Measurements from ENCODE around the gene POLR2E.

POLR2E gene

GRCh38 chr19:1070931-1071791 lies 24.0 kb downstream of the POLR2E start:
- no peak for TF ChIP-seq FOXP2 (optimal IDR thresholded peaks at IDR 0.05; ENCODE audit: control extremely low read depth, extremely low read length, insufficient read depth)
- no peak for TF ChIP-seq EZH2 (IDR thresholded peaks at IDR 0.05)
- TF ChIP-seq POLR2AphosphoS5 (IDR thresholded peaks at IDR 0.05; ENCODE audit: borderline replicate concordance, low read depth, low read length) = no peak
- DNase-seq (ENCODE audit: low read depth, low spot score) = no peak

GRCh38 chr19:1070576-1070930 lies 24.6 kb downstream of the POLR2E start:
- TF ChIP-seq EZH2 (IDR thresholded peaks at IDR 0.05) = no peak
- TF ChIP-seq POLR2AphosphoS5 (IDR thresholded peaks at IDR 0.05; ENCODE audit: borderline replicate concordance, low read depth, low read length) = no peak
- no peak for TF ChIP-seq FOXP2 (optimal IDR thresholded peaks at IDR 0.05; ENCODE audit: control extremely low read depth, extremely low read length, insufficient read depth)
- Histone ChIP-seq H3K9me3 (ENCODE audit: low read depth, low read length) (no peaks in the 10 kb centered on the region), H3K36me3 (ENCODE audit: insufficient read depth, low read length) (no peaks in the 10 kb centered on the region), H3K9ac (ENCODE audit: insufficient read length) (no peak overlapping the region), H3K27ac (no peak overlapping the region), H3K4me3 (peak overlapping the region; percentile 49)
- DNase-seq (ENCODE audit: low read depth, low spot score) = no peak

More at GRCh38 chr19:1070931-1071791, 24.0 kb downstream of the POLR2E start:
- Histone ChIP-seq H3K9me3 (ENCODE audit: low read depth, low read length) (no peaks in the 10 kb centered on the region), H3K36me3 (ENCODE audit: insufficient read depth, low read length) (no peaks in the 10 kb centered on the region), H3K9ac (ENCODE audit: insufficient read length) (no peak overlapping the region), H3K4me3 (peak overlapping the region; percentile 49), H3K27ac (no peak overlapping the region)

GRCh38 chr19:1069009-1069779 lies 26.0 kb downstream of the POLR2E start:
- Histone ChIP-seq H3K9ac (ENCODE audit: insufficient read length) (no peak overlapping the region), H3K36me3 (ENCODE audit: insufficient read depth, low read length) (no peaks in the 10 kb centered on the region), H3K4me3 (no peak overlapping the region), H3K27ac (no peak overlapping the region), H3K9me3 (ENCODE audit: low read depth, low read length) (no peaks in the 10 kb centered on the region)
- no peak for DNase-seq (ENCODE audit: low read depth, low spot score)
- TF ChIP-seq POLR2AphosphoS5 (IDR thresholded peaks at IDR 0.05; ENCODE audit: borderline replicate concordance, low read depth, low read length) (no peak), EZH2 (IDR thresholded peaks at IDR 0.05) (no peak), FOXP2 (optimal IDR thresholded peaks at IDR 0.05; ENCODE audit: control extremely low read depth, extremely low read length, insufficient read depth) (no peak)

GRCh38 chr19:1068009-1069001 lies 26.9 kb downstream of the POLR2E start:
- H3K9ac ChIP-seq (ENCODE audit: insufficient read length) = no peak overlapping the region
- no peak for DNase-seq (ENCODE audit: low read depth, low spot score)
- H3K9me3 ChIP-seq (ENCODE audit: low read depth, low read length) = no peaks in the 10 kb centered on the region
- peak overlapping the region; percentile 85 for H3K4me3 ChIP-seq
- H3K36me3 ChIP-seq (ENCODE audit: insufficient read depth, low read length) = no peaks in the 10 kb centered on the region
- H3K27ac ChIP-seq = no peak overlapping the region
- TF ChIP-seq EZH2 (IDR thresholded peaks at IDR 0.05) (no peak), POLR2AphosphoS5 (IDR thresholded peaks at IDR 0.05; ENCODE audit: borderline replicate concordance, low read depth, low read length) (no peak), FOXP2 (optimal IDR thresholded peaks at IDR 0.05; ENCODE audit: control extremely low read depth, extremely low read length, insufficient read depth) (no peak)

GRCh38 chr19:1067341-1067957 lies 27.7 kb downstream of the POLR2E start:
- no peak for TF ChIP-seq POLR2AphosphoS5 (IDR thresholded peaks at IDR 0.05; ENCODE audit: borderline replicate concordance, low read depth, low read length)
- no peak for TF ChIP-seq EZH2 (IDR thresholded peaks at IDR 0.05)
- no peak for TF ChIP-seq FOXP2 (optimal IDR thresholded peaks at IDR 0.05; ENCODE audit: control extremely low read depth, extremely low read length, insufficient read depth)
- DNase-seq (ENCODE audit: low read depth, low spot score) = no peak
- no peak overlapping the region for H3K27ac ChIP-seq
- H3K9ac ChIP-seq (ENCODE audit: insufficient read length) = peak overlapping the region; percentile 37
- H3K4me3 ChIP-seq = peak overlapping the region; percentile 85
- H3K36me3 ChIP-seq (ENCODE audit: insufficient read depth, low read length) = no peaks in the 10 kb centered on the region
- H3K9me3 ChIP-seq (ENCODE audit: low read depth, low read length) = no peaks in the 10 kb centered on the region

- H3K9ac ChIP-seq (ENCODE audit: insufficient read length) = peak within 1 kb of the TSS; percentile 37
- H3K27ac ChIP-seq = no peak within 1 kb of the TSS
- no peaks in the 10 kb centered on the region for H3K36me3 ChIP-seq (ENCODE audit: insufficient read depth, low read length)
- H3K9me3 ChIP-seq (ENCODE audit: low read depth, low read length) = no peaks in the 10 kb centered on the region
- no peak for TF ChIP-seq EZH2 (IDR thresholded peaks at IDR 0.05)
- TF ChIP-seq POLR2AphosphoS5 (IDR thresholded peaks at IDR 0.05; ENCODE audit: borderline replicate concordance, low read depth, low read length) = no peak
- TF ChIP-seq FOXP2 (optimal IDR thresholded peaks at IDR 0.05; ENCODE audit: control extremely low read depth, extremely low read length, insufficient read depth) = no peak
- H3K4me3 ChIP-seq = peak within 1 kb of the TSS; percentile 85
- DNase-seq (ENCODE audit: low read depth, low spot score) = no peak
These were observed 28.3 kb downstream of the POLR2E start, which contains the start of gene ARHGAP45 for GRCh38 chr19:1066748-1067340. TSS of gene ARHGAP45 (plus strand) at chr19:1067167. CDS start at chr19:1067406, 239 bp downstream.

- Histone ChIP-seq H3K4me3 (peak overlapping the region; percentile 85), H3K9ac (ENCODE audit: insufficient read length) (no peak overlapping the region), H3K36me3 (ENCODE audit: insufficient read depth, low read length) (no peaks in the 10 kb centered on the region), H3K9me3 (ENCODE audit: low read depth, low read length) (no peaks in the 10 kb centered on the region), H3K27ac (no peak overlapping the region)
- no peak for DNase-seq (ENCODE audit: low read depth, low spot score)
- TF ChIP-seq FOXP2 (optimal IDR thresholded peaks at IDR 0.05; ENCODE audit: control extremely low read depth, extremely low read length, insufficient read depth) (no peak), POLR2AphosphoS5 (IDR thresholded peaks at IDR 0.05; ENCODE audit: borderline replicate concordance, low read depth, low read length) (no peak), EZH2 (IDR thresholded peaks at IDR 0.05) (no peak)
These were observed 28.9 kb downstream of the POLR2E start for GRCh38 chr19:1066251-1066747.

Measured in SK-N-MC (cell line).